Cerebellar nuclear complex (tissue), 1 donor: ENCODE data around the gene CTNNA2.

ENCODE experiments used
- DNase-seq, 2 experiments: peaks; one replicate each; lab custom pipeline; 2025; lab: John Stamatoyannopoulos, UW

CTNNA2 gene

DNA sequence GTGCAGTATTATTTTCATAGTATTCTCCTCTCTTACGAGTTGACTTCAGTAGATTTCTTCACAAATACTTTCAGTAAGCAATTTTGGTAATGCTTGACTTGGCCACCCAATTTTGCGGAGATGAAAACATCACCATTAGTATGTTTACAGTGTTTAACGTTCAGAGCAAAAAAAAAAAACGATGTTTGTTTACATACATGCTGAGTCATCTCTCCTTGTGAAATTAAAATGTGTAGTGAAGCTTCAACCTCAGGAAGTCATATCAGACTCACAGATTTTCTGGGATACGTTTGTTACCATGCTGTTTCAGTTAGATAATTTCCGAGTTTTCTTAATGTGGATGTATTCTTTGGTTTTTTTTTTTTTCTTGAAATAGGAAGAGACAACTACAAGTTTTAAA lies 100.1 kb downstream of the CTNNA2 start:
- DNase-seq = no peak

DNA sequence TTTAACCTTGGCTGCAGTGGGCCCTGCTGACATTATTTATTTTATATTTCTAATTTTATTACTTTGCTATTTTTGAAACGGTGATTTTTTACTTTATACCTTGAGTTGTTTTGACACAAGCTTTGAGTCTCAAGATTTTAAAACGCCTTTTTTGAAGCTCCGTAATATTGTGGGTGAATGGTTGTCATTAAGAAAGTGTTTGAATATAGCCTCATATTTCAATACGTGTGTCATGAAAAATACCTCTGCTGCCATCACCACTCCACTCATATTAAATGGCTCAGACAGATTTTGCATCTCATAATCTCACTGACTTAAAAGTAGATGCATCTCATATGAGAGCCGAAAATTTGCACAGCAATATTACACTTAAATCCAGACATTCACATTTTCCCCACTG lies 106.6 kb downstream of the CTNNA2 start:
- DNase-seq = no peak

DNA sequence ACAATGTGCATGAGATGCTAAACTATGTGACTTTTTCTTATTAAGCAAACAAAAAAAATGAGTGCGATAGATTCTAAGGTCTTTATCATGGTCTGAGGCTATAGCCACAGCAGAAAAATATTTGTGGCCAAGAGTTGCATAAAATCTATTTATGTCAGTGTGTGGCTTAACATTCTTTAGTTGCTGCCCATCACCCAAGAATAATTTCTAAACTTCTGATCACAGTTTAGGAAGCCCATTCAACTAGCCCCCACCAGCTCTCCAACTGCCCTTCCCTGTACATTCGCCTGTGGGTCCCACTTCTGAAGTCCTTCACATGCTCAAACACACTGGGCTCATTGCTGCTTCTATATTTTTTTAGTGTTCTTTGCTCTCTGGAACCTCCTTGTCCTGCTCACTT lies 107.1 kb downstream of the CTNNA2 start:
- DNase-seq = no peak

DNA sequence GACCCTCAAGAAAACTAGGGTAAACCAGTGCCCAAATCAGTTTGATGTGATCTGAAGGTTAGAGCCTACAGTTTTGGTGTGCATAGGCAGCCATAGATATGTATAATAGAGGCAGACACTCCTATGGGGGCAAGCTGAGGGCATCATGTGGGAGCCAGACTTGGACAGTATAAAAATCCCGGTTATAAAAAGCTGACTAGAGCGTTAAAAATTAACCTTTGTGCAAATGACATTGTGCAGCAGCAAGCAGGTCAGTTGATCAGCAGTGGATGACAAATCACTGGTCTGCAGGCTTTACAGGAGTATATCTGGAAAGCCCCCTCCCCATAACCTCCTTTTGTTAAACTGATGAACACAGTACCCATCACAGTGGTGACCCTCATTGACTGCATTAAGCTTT lies 107.8 kb downstream of the CTNNA2 start:
- DNase-seq = no peak

DNA sequence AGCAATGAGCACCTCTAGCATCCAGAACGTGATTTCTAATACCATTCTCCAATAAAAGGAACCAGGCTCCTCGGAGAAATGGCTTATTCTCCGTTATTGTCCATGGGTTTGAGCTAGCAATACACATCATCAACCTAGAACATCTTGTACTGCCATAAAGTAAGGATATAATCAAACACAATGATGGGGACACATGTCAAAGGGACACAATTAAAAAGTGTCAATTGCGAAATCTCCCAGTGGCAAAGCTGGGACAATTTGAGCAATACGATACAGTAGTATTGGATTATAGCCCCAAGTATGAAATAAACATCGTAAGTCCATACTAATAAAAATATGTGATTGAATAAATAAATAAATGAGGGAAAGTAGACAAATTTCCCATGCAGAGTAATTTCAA lies 108.4 kb downstream of the CTNNA2 start:
- no peak for DNase-seq

DNA sequence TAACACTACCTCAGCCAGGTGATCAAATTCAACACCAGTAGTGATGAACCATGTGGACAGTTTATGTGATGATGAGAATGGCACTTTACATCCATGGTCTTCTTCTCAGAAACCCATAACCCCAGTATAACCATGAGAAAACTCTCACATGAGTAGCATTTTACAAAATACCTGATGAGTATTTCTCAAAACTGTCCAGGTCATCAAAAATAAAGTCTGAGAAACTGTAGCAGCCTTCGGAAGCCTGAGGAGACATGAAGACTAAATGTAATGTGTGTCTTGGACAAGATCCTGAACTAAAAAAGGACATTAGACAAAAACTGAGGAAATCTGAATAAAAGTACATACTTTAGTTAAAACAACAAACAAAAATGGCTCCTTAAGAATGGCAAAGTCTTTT lies 108.9 kb downstream of the CTNNA2 start:
- no peak for DNase-seq

DNA sequence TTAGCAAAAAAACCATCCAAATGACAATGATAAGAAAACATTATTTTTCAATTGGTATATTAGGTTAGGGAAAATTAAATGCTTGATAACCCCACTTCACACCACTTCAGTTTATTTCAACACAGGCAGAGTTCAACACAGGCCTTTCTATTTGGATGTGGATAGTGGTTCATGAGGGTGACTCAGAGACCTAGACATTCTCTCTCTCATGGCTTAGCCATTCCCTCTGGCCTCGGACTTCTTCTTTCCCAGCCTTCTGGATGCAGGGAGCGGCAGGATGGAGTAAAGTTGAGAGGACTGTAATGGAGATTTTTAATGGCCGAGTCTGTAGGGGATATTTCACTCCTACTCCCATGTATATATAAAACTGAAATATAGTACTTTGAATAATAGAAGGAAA lies 109.7 kb downstream of the CTNNA2 start:
- no peak for DNase-seq

DNA sequence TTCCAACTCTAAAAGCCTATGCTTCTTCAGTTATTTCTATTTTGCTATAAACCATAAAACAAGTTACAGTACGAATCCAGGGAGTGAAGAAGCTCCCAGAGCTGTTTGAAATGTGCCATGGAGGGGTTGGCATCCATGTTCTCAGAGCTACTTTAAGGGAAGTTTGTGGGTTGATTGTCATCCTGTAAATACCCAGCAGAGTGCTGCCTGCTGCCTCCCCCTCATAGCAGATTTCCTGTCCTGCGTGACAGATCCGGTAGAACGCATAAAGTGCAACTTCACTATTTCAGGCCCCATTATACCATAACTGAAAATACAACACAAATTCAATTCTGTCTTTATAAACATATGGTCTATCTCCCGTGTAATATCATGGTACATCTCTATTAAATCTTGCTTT lies 114.4 kb downstream of the CTNNA2 start:
- DNase-seq = no peak

DNA sequence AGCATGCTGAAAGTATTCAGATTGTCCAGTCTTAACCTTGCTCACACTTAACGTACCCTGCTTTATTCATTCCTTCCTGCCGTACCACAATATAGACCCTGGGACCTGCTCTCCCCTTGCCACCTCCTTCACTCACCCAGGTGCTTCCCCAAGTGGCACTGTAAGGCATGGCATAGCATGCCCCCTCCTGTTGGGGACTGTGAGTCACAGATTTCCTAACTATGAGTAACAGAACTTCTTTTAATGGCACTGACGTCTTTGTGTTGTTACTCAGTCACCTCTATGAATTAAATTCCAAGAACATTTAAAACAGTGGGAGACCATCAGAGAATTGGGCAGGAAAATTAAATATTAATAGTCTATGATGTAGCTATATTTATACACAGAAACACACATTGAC lies 117.2 kb downstream of the CTNNA2 start:
- DNase-seq = no peak

DNA sequence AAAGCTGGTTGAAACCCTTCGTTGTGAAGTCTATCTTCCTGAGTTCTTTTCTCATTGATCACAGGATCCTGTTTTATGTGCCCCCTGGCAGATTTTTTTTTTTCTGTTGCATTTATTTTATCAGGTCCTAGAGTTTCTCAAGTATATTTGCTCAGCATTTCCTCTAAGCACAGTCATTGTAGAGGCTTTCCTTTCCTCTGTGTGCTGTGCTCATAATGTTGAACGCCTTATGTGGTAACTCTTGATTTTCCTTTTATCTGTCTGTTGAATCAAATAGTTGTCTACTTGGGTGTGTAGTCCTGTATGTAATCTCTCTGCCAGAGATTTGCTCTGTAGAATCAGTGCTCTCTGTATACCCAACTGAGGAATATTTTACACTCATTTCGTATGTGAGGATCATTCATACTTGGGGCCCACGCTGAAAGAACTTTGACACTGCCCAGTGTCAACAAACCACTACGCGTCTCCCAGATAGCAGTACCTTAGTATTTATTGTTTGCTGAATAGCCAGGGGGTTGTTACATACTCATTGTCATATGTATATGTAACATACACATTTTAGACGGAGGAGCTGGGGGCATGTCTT lies 118.2 kb downstream of the CTNNA2 start:
- no peak for DNase-seq

DNA sequence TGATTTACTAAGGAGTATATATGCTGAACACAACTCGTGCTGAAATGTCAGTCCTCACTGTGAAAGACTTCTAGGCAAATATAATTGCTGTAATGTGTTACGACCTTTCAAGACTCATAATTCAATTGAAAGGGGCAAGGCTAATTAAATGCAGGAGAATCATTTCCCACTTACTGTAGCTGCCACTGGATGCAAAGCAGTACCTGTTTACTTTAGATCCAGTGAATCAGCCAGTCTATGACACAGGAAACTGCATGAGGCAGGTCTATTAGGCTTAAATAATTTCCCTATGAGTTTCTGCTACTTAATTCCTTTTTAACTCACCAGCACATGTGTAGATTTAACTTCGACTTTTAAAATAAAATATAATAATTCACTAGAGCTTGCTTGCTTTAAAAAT lies 125.6 kb downstream of the CTNNA2 start:
- DNase-seq = no peak

DNA sequence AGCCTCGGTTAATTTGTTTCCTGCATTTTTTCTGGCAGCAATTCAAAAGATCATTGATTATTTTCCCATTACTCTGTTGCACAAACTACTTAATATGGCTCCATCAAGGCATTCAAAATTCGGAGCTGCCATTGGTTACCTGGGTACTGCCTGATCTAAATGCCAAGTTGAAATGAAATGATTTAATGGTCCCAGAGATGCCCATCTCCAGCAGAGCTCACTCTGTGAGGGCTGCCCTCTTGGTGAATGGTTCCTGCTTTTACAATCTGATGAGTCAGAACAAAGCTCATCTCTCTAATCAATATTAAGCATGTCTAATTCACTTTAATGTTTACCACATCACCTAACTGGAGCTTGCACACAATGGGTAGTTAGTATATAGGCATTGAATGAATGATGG lies 126.1 kb downstream of the CTNNA2 start:
- DNase-seq = no peak

DNA sequence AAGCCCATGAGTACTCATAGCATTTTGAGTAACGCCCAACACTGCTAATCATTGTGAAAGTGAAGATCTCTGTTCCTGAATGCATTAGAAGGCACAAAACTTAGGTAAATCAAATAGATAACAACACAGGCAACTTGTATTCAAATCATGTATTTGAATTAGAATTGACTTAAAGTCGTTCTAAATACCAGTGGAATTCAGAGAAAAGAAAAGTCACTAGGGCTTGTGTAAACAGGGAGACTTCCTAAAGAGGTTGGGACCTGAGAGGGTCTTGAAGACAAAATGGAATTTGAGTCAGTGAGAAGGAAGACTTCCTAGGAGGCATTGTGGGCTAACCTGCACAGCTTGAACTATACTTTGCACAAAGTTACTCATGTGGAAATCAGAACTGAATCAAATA lies 127.2 kb downstream of the CTNNA2 start:
- no peak for DNase-seq

DNA sequence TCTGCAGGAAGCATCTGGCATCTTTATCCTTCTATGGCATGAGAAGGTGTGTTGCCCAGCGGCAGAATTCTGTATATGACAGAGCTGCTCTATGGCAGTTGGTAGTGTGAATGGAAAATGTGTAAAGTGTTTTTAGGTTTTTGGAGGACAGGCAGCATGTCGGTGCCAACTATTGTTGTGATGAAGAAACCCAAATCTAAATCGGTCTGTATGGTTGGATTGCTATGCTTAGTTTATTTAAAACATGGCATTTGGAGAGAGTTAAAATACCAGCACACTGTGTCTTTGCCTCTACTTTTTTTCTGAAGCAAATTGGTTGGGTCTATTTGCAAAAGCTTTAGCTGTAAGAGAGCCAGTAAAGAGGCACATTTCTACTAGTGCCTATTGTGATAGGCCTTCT lies 136.7 kb downstream of the CTNNA2 start:
- no peak for DNase-seq

DNA sequence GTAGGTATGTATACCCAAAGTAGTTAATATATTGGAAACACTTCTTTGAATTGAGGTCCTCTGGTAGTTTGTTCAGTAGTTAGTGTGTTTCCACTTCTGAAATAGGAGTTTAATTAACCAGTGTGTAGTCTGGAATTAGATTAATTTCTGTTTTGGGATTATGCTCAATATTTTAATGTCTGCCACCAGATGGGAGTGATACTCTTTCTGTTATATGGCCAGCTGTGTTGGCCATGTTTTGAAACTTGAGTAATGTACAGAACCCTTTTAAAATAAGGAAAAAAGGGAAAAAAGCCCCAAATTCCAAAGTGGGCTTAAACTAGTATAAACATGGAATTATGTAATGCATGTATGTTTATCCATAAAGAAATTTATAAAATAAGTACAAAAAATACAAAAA lies 147.7 kb downstream of the CTNNA2 start:
- no peak for DNase-seq

DNA sequence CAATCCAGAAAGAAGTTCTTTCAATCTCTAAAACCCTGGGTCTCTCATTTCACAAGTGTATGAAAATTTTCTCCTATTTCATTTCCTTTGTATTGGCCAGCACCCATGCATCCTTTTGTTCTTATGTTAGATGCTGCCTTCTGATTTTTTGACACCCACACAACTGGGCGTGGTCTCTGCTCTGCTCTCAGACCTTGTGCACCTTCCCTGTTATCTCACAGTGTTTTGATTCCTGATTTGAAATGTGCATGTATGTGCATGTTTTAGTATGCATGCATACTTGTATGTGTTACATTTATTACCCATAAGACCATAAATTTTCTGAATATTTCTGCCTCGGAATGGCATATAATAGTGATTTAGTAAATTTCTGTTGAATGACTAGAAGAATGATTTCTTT lies 152.2 kb downstream of the CTNNA2 start:
- DNase-seq = no peak

DNA sequence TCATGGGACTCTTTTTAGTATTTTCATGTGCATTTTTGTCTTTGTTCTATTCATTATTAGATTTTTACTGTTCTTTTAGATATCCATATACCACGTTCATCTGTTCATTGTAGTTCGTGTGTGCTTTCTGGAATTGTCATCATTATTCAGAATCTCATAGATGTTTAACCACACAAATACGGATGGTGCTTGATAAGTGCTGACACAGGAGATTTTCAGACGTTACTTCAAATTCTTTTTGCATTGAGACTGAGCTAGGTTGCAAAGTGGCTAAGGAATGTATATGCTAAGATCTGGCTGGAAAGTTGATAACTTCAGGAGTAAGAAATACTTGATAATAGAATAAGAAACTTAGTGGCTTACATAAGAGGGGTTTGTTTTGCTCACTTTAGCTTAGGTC lies 153.6 kb downstream of the CTNNA2 start:
- no peak for DNase-seq

DNA sequence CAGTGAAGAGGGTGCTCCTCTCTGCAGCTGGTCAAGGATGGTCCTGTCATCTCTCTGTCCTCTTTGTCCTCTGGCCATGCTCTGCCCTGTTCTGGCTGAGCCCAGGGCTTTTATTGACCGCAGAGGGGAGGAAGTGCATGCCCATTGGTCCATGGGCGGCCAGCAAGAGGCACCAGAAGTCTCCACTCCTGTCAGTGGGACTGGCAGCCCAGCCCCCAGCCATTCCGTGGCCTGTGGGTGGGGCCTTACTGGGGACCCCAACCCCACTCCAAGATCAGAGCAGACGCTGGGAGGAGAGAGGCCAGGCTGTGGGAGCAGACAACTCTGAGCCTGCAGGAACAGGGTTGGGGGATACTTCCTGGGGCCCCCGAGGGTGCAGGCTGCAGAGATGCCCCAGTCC lies 156.9 kb downstream of the CTNNA2 start:
- DNase-seq = no peak

DNA sequence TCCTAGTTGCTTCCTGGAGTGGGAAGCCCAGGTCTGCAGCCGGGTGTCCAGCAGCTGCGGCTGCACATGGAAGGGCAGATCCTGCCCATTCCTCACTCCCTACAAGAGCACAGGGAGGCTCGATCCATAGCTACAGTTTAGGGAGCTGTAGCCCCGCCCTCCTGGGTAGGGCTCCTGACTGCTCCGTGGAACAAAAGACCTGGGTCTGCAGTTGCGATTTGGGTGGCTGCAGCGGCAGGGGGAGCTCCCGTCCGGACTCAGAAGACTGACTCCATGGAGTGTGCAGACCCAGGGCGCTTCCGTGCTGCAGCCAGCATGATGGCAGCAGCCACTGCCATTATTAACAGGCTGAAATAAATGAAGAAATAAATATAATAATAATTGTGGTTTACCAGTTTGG lies 157.3 kb downstream of the CTNNA2 start:
- no peak for DNase-seq

DNA sequence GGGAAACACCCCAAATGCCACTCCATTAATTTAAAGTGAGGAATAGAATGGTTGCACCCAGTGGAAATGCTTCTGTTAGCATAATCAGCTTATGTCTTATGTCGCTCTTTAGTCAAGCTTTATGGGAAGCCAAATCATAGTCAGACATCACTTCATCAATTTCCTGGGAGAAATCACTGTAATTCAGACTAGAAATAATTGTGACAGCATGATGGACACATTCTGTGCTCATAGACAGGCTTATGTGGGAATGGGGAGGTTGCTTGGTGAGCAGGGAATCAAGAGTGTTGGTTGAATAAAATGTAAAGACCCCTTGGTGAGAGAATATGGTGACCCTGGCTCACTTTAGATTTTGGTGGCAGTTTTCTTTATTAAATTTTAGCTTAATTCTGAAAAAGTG lies 174.0 kb downstream of the CTNNA2 start:
- DNase-seq = no peak

DNA sequence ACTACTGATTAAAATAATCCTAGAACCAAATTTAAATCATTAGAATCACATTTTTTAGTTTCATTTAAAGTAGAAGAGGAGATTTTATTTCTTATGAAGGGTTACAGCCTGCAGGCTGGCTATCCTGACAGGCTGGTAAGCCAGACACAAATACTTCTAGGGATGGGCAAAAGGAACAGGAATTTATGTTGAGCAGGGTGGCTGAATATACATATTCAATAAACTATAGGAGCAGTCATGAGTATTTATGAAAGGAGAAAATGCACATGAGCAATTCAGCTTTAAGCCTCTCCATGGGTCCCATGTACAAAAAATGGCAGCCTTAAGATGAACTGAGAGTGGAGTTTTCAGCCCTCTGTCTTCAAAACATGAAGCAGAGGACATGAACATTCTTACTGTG lies 182.4 kb downstream of the CTNNA2 start:
- DNase-seq = no peak

DNA sequence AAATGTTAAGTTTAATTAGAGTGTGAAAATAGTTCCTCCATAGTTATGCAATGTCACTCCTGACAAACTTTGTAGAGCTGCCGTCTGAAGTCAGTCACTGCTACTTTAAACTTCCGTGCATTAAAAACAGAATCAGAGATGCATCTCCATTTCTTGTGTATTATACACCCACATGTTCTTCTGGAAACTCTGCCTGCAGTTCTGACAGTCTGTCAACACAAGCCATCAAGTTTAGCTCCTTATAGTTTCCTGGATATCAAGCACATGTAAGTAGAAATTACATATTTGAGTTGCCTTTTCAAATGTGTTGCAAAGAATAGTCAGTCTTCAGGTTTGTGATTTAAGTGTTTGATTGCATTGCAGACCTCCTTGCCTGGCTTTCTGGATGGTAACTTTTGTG lies 184.3 kb downstream of the CTNNA2 start:
- DNase-seq = no peak

DNA sequence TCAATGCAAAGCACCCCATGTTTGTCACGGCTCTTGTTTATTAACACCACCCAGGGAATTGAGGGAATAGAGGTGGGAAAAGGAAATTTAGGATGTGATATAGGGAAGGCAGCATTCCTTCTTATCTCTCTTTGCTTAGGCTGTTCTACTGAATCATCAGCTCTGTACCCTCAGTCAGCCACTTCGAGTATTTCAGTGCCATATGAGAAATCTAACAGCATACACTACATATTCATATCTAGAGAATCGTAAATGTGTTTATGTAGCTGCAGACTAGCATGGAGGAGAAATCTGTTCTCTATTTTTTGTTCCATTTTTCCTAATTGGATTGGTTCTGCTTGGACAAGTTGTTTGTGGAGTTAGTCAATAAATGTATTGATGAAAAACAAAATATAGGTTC lies 187.8 kb downstream of the CTNNA2 start:
- DNase-seq = no peak

DNA sequence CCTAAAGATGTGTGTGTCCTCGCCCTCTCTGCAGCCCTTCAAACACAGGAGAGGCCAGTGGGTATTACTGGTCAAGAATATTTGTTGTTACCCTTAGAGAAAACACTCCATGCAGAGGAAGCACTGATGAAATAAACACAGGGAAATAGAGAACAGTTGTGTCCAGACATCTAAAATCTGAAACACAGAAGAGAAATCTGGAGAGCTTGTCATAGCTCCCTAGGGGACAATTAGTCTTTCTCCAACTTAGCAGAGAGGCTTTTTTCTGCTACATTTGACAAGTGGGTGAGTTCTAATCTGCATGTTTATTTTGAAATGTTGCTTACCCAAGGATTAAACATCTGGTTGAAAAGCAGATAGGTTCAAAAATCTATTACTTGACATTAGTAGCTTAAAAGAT lies 190.1 kb downstream of the CTNNA2 start:
- DNase-seq = no peak

DNA sequence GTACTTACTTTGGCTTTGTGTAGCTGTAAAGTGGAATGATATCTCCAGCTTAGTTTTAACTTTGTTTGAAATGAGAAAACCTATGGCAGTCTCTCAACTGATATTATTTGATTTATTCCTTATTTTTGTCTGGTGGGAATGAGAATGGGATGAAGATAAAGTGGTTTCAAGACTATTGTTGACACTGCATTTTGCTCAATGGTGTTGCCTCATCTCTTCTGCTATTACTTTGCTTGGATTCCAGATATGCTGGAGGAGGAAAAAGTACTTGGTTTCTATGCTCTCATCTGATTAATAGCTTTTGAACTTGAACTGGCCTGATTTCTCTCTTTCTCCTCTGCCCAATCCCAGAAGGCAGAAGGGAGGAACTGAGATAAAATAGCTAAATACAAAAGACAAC lies 198.2 kb downstream of the CTNNA2 start:
- no peak for DNase-seq
